Choroid plexus epithelial cell (primary cell): ENCODE measurements around the gene PTK6.
A peak's percentile ranks its signal among the peaks of the same experiment; 100 is the strongest.

Source experiments
- DNase-seq: peaks from one replicate; pipeline ENCODE4 v3.0.0-alpha.2; 2010; ENCODE audit warnings: low read depth
- H3K4me3 ChIP-seq: 2 replicates; pipeline ENCODE4 v1.5.1; 2011; ENCODE audit warnings: low read depth, mild to moderate bottlenecking, control low read depth, low read length, moderate library complexity
- TF ChIP-seq, protein P1 (sequence below): conservative IDR thresholded peaks from 2 replicates; pipeline ENCODE4 v1.5.1; 2011; ENCODE audit warnings: low read depth, mild to moderate bottlenecking, control low read depth, inconsistent platforms, low read length, moderate library complexity

PTK6 gene

DNA sequence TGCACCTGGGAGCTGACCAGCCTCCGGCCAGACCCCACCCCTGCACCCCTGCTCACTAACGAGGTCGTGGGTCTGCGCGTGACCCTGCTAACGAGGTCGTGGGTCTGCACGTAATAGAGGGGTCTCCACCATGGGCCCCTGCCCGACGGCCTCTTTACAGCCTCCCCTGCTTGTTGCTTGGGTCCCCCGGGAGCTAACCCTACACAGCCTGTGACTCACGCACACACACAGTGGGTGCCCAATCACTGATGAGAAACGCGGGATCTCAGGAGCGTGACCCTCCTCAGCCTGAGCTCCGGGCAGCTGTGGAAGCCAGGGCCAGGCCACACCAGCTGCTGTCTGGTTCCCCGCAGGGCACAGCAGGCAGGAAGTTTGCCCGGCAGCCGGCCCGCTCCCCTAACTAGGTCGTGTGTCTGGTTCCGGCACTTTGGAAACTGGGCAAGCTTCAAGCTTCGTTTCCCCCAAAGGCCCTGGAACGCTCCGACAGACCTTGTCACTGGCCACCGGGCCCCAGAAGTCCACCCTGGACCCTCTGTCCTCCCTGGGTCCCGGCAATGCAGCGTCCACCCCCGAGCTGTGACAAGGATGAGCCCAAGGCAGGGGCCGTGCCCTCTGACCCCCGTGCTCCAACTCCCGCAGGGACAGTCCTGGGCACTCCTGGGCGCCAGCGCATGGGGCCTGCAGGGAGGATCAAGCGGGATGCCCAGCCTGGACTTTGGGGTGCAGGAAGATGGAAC, 767 bp downstream of the PTK6 start:
- H3K4me3 ChIP-seq = no peak overlapping the region
- DNase-seq = peak; percentile 77
- TF ChIP-seq, protein P1, sequence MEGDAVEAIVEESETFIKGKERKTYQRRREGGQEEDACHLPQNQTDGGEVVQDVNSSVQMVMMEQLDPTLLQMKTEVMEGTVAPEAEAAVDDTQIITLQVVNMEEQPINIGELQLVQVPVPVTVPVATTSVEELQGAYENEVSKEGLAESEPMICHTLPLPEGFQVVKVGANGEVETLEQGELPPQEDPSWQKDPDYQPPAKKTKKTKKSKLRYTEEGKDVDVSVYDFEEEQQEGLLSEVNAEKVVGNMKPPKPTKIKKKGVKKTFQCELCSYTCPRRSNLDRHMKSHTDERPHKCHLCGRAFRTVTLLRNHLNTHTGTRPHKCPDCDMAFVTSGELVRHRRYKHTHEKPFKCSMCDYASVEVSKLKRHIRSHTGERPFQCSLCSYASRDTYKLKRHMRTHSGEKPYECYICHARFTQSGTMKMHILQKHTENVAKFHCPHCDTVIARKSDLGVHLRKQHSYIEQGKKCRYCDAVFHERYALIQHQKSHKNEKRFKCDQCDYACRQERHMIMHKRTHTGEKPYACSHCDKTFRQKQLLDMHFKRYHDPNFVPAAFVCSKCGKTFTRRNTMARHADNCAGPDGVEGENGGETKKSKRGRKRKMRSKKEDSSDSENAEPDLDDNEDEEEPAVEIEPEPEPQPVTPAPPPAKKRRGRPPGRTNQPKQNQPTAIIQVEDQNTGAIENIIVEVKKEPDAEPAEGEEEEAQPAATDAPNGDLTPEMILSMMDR = no peak

DNA sequence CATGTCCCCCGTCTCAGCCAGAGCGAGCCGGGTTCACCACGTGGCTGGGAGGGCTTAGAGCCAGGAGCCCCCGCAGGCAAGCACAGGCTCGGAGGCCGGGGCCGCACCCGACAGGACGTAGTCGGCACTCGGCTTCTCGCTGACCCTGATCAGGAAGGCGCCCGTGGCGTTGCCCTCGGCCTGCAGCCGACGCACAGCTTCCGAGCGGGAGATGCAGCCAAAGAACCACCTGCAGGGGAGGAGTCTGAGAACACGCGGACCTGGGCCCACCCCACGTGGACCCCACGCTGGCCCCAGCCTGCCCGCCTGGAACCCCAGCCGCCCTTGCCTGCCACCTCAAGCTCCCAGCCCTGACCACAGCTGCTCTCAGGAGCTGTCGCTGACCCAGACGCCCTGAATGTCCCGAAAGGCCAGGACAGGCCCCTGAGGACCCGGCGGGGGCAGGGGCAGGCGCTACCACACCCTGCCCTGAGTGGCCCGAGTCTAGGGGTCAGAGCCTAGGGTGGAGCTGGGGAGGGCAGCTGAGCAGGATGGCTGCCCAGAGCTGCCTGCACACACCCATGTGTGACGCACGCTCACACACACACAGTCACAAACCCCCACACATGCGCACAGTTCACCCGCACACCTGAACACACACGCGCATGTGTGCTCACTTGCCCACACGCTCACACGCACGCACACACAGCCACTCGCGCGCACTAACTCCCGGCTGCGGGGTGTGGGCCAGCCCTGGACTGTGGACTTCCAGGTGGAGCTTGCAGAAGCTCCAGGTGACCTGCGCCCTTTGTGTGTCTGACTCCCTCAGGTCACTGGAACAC, 2.1 kb downstream of the PTK6 start:
- no peak overlapping the region for H3K4me3 ChIP-seq
- DNase-seq = no peak
- TF ChIP-seq, protein P1 = no peak

DNA sequence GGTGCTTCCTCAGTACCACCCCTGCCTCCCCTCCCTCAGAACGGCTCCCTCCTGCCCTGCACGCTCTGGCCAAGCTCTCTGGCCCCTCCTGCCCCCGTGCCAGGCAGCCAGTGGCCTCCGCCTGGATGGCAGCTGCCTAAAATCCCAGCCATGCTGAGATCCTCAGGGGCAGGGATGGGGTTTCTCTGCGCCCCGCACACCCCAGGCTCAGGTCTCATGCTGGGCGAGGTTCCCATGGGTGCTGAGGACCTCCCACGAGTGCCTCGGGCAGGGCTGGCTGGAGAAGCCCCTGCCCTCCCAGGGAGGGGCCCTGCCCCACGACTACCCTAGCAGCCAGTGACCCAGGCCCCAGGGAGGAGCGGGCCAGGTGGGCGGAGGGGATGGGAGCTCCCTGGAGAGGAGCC, 2.7 kb downstream of the PTK6 start:
- no peak for DNase-seq
- TF ChIP-seq, protein P1 = no peak
- H3K4me3 ChIP-seq = no peak overlapping the region

DNA sequence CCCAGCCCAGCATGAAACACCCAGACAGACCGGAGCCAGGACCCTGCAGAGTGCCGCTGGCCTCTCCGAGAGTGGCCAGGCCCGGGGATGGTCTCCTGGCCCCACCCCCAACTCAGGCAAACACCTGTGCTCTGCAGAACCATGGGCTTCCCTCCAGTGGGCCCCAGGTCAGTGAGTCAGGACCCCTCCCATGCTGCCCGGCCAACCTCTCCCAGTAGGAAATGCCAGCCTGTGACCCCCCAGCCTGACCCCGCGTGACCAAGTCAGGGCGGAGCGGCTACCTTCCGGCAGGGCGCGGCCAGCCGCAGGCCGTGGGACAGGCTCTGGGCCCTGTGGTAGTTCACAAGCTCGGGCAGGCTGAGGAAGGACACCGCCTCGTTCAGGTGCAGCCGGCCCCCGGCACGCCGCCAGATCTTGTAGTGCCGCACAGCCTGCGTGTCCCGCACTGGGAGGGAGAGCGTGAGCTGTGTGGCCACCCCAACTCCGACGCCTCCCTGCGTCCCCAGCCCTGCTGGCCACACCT, 3.2 kb downstream of the PTK6 start:
- TF ChIP-seq, protein P1 = no peak
- no peak for DNase-seq
- no peak overlapping the region for H3K4me3 ChIP-seq

DNA sequence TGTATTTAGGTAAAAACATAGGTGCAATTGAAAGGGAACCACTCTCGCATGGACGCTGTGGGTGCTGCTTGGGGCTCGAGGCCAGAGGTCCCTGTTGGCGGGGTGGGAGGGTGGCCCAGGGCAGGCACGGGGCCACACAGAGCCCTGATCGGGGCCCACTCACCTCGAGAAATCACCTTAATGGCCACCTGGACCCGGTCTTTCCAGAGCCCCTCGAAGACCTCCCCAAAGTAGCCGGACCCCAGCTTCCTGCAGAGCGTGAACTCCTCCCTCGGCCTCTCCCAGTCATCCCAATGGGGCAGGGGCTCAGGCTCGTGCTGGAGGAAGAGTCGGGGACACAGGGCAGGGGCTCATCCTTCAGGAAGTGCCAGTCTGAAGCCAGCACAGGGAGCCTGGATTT, 3.8 kb downstream of the PTK6 start:
- DNase-seq = no peak
- TF ChIP-seq, protein P1 = no peak

DNA sequence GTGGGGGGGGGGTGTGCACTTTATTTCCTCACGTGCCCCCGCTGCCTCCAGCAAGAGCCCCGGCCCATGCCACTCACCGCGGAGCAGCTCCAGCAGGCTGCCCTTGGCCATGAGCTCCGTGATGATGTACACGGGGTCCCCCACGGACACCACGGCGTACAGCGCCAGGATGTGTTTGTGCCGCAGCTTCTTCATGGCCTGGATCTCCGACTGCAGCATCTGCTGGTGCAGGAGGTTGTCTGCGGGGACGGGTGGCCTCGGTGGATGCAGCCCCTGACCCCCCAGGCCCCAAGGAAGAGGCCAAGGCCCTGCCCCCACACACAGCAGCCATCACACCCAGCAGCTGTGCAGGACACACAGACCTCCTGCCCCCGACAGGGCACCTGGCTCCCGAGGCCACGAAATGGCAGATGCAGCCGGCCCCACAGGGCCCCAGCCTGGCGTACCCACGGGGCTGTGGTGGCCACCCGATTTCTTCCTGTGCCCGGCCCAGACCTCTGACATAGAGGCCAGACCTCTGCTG, 4.7 kb downstream of the PTK6 start:
- no peak overlapping the region for H3K4me3 ChIP-seq
- TF ChIP-seq, protein P1 = no peak
- no peak for DNase-seq

More for the DNA sequence above, 3.8 kb downstream of the PTK6 start:
- H3K4me3 ChIP-seq = no peak overlapping the region
